HEK293 (cell line): Measurements from ENCODE around the gene LMOD1.

Experiments
- FEZF1 ChIP-seq: fragments of 450-650 bp; formaldehyde crosslinking; IDR thresholded peaks from 2 replicates; pipeline ENCODE4 v1.5.1; 2016; ENCODE audit warnings: missing biosample characterization, missing genetic modification characterization
- KLF8 ChIP-seq: fragments of 450-650 bp; formaldehyde crosslinking; IDR thresholded peaks from 2 replicates; pipeline ENCODE4 v1.5.1; 2016; ENCODE audit warnings: missing biosample characterization, missing genetic modification characterization
- PRDM1 ChIP-seq: fragments of 450-650 bp; formaldehyde crosslinking; IDR thresholded peaks from 2 replicates; pipeline ENCODE4; 2016; ENCODE audit warnings: missing biosample characterization, missing genetic modification characterization
- SP2 ChIP-seq: fragments of 450-650 bp; formaldehyde crosslinking; IDR thresholded peaks from 2 replicates; pipeline ENCODE4 v1.5.1; 2016; ENCODE audit warnings: missing biosample characterization, missing genetic modification characterization
- ZBTB17 ChIP-seq: fragments of 450-650 bp; formaldehyde crosslinking; IDR thresholded peaks from 2 replicates; pipeline ENCODE4 v1.5.1; 2016; ENCODE audit warnings: missing biosample characterization, missing genetic modification characterization
- ZBTB21 ChIP-seq: fragments of 450-650 bp; formaldehyde crosslinking; IDR thresholded peaks from 2 replicates; pipeline ENCODE4 v1.5.1; 2017; ENCODE audit warnings: missing biosample characterization, missing genetic modification characterization
- ZFHX2 ChIP-seq: fragments of 450-650 bp; formaldehyde crosslinking; conservative IDR thresholded peaks from 2 replicates; pipeline ENCODE4 v1.5.1; 2016; ENCODE audit warnings: missing biosample characterization, missing genetic modification characterization
- ZNF146 ChIP-seq: fragments of 450-650 bp; formaldehyde crosslinking; IDR thresholded peaks from 2 replicates; pipeline ENCODE4 v1.5.1; 2016; ENCODE audit warnings: missing biosample characterization, missing genetic modification characterization
- ZNF2 ChIP-seq: fragments of 450-650 bp; formaldehyde crosslinking; IDR thresholded peaks from 2 replicates; pipeline ENCODE4 v1.5.1; 2016; ENCODE audit warnings: missing biosample characterization, missing genetic modification characterization
- ZNF335 ChIP-seq: fragments of 450-650 bp; formaldehyde crosslinking; conservative IDR thresholded peaks from 2 replicates; pipeline ENCODE4 v1.5.1; 2016; ENCODE audit warnings: missing biosample characterization, missing genetic modification characterization
- ZNF366 ChIP-seq: fragments of 450-650 bp; formaldehyde crosslinking; conservative IDR thresholded peaks from 2 replicates; pipeline ENCODE4 v1.5.1; 2016; ENCODE audit warnings: missing biosample characterization, missing genetic modification characterization
- ZNF416 ChIP-seq: fragments of 450-650 bp; formaldehyde crosslinking; IDR thresholded peaks from 2 replicates; pipeline ENCODE4 v1.5.1; 2016; ENCODE audit warnings: missing biosample characterization, missing genetic modification characterization
- ZNF501 ChIP-seq: fragments of 450-650 bp; formaldehyde crosslinking; IDR thresholded peaks from 2 replicates; pipeline ENCODE4 v1.5.1; 2016; ENCODE audit warnings: missing biosample characterization, missing genetic modification characterization
- ZNF544 ChIP-seq: fragments of 450-650 bp; formaldehyde crosslinking; IDR thresholded peaks from 2 replicates; pipeline ENCODE4 v1.5.0; 2017; ENCODE audit warnings: missing biosample characterization, missing genetic modification characterization
- ZNF626 ChIP-seq: fragments of 450-650 bp; sonication (Bioruptor Pico); formaldehyde crosslinking; IDR thresholded peaks from 2 replicates; pipeline ENCODE4 v1.5.1; 2018; ENCODE audit warnings: missing biosample characterization, missing genetic modification characterization, inconsistent platforms
- ZNF76 ChIP-seq: fragments of 450-650 bp; formaldehyde crosslinking; IDR thresholded peaks from 2 replicates; pipeline ENCODE4; 2016; ENCODE audit warnings: low read depth, missing biosample characterization, missing genetic modification characterization, borderline replicate concordance
- ZSCAN16 ChIP-seq: fragments of 450-650 bp; formaldehyde crosslinking; IDR thresholded peaks from 2 replicates; pipeline ENCODE4 v1.5.1; 2016; ENCODE audit warnings: missing biosample characterization, missing genetic modification characterization
- TF ChIP-seq, protein P1 (sequence below): fragments of 450-650 bp; formaldehyde crosslinking; IDR thresholded peaks from 2 replicates; pipeline ENCODE4 v1.5.1; 2017; ENCODE audit warnings: missing biosample characterization, mild to moderate bottlenecking, missing genetic modification characterization, moderate library complexity
- TF ChIP-seq, protein P2 (sequence below): fragments of 450-650 bp; formaldehyde crosslinking; IDR thresholded peaks from 2 replicates; pipeline ENCODE4 v1.5.1; 2016; ENCODE audit warnings: missing biosample characterization, missing genetic modification characterization
- TF ChIP-seq, protein P3 (sequence below): fragments of 450-650 bp; formaldehyde crosslinking; IDR thresholded peaks from 2 replicates; pipeline ENCODE4 v1.5.1; 2016; ENCODE audit warnings: missing biosample characterization, missing genetic modification characterization
- TF ChIP-seq, protein P4 (sequence below): fragments of 450-650 bp; formaldehyde crosslinking; IDR thresholded peaks from 2 replicates; pipeline ENCODE4 v1.5.1; 2016; ENCODE audit warnings: missing biosample characterization, missing genetic modification characterization, low read depth
- TF ChIP-seq, protein P5 (sequence below): fragments of 450-650 bp; formaldehyde crosslinking; IDR thresholded peaks from 2 replicates; pipeline ENCODE4 v1.5.1; 2016; ENCODE audit warnings: missing biosample characterization, missing genetic modification characterization
- TF ChIP-seq, protein P6 (sequence below): fragments of 450-650 bp; formaldehyde crosslinking; IDR thresholded peaks from 2 replicates; pipeline ENCODE4 v1.5.1; 2016; ENCODE audit warnings: missing biosample characterization, missing genetic modification characterization
- TF ChIP-seq, protein P7 (sequence below): fragments of 450-650 bp; formaldehyde crosslinking; IDR thresholded peaks from 2 replicates; pipeline ENCODE4 v1.5.1; 2016; ENCODE audit warnings: missing biosample characterization, missing genetic modification characterization
- TF ChIP-seq, protein P8 (sequence below): fragments of 450-650 bp; formaldehyde crosslinking; IDR thresholded peaks from 2 replicates; pipeline ENCODE4 v1.5.1; 2016; ENCODE audit warnings: missing biosample characterization, missing genetic modification characterization

The LMOD1 gene

DNA sequence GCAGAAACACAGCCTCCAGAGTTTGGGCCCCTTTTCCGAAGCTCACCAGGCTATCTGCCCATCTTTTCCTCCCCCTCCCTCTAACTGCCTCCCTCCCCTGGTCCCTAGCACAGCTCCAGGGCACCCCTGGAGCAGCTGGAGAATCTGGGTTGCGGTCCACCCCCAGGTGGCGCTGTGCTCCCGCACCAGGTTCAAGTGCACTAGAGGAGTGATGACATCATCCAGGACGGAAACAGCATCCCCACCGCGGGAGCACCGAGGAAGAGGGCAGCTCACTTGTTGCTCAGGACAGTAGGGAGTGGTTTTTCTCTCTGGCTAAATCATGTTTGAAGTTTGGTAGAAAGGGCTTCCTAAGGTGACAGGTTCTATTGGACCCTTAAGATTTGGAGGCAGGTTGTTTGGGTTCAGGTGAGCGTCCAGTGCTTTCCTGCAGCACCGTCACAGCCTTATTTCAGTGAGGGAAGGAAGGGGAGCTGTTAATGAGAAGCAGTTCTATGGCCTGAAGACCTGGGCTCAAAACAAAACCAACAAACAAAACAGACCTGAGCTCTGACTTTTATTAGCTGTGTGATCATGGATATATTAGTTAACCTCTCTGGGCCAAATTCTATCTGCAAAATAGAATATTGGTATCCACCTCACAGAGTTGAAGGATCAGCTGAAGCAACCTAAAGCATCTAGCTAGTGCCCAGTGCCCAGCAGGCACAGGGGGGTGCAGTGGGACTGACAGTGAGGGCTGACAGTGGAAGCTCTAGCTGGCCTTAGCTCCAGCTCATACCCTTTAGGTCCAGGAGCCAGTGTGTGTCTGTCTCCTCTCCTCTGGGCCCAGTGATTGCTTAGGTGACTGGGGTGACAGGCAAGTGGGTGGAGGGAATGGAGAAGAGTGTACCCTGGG, 50.2 kb downstream of the LMOD1 start (continued):
- TF ChIP-seq, protein P1, sequence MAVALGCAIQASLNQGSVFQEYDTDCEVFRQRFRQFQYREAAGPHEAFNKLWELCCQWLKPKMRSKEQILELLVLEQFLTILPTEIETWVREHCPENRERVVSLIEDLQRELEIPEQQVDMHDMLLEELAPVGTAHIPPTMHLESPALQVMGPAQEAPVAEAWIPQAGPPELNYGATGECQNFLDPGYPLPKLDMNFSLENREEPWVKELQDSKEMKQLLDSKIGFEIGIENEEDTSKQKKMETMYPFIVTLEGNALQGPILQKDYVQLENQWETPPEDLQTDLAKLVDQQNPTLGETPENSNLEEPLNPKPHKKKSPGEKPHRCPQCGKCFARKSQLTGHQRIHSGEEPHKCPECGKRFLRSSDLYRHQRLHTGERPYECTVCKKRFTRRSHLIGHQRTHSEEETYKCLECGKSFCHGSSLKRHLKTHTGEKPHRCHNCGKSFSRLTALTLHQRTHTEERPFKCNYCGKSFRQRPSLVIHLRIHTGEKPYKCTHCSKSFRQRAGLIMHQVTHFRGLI = peak; percentile 46; the same call in 1 of the 2 replicates
- TF ChIP-seq, protein P2, sequence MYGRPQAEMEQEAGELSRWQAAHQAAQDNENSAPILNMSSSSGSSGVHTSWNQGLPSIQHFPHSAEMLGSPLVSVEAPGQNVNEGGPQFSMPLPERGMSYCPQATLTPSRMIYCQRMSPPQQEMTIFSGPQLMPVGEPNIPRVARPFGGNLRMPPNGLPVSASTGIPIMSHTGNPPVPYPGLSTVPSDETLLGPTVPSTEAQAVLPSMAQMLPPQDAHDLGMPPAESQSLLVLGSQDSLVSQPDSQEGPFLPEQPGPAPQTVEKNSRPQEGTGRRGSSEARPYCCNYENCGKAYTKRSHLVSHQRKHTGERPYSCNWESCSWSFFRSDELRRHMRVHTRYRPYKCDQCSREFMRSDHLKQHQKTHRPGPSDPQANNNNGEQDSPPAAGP (tag by site-specific recombination) = peak; percentile 97
- TF ChIP-seq KLF8 (tag by site-specific recombination) (peak; percentile 80), ZNF2 (tag by site-specific recombination) (peak; percentile 99), ZNF501 (tag by site-specific recombination) (peak; percentile 83), ZNF626 (tag by site-specific recombination) (no peak), ZBTB17 (tag by site-specific recombination) (peak; percentile 98), ZNF146 (tag by site-specific recombination) (no peak), PRDM1 (0 out of 2 replicates have a peak, but pooled peaks have one; percentile 24), SP2 (tag by site-specific recombination) (no peak), ZSCAN16 (tag by site-specific recombination) (no peak), ZNF544 (tag by site-specific recombination) (no peak), ZNF335 (tag by site-specific recombination) (0 out of 2 replicates have a peak, but pooled peaks have one; percentile 26), ZNF416 (tag by site-specific recombination) (no peak), ZFHX2 (peak; percentile 48), FEZF1 (tag by site-specific recombination) (peak; percentile 29; the same call in 1 of the 2 replicates), ZNF76 (peak; percentile 38; the same call in 1 of the 2 replicates), ZBTB21 (tag by site-specific recombination) (peak; percentile 95), ZNF366 (tag by site-specific recombination) (peak; percentile 52; the same call in 1 of the 2 replicates)
- TF ChIP-seq, protein P3, sequence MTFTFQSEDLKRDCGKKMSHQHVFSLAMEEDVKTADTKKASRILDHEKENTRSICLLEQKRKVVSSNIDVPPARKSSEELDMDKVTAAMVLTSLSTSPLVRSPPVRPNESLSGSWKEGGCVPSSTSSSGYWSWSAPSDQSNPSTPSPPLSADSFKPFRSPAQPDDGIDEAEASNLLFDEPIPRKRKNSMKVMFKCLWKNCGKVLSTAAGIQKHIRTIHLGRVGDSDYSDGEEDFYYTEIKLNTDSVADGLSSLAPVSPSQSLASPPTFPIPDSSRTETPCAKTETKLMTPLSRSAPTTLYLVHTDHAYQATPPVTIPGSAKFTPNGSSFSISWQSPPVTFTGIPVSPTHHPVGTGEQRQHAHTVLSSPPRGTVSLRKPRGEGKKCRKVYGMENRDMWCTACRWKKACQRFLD (tag by site-specific recombination) = no peak
- TF ChIP-seq, protein P4, sequence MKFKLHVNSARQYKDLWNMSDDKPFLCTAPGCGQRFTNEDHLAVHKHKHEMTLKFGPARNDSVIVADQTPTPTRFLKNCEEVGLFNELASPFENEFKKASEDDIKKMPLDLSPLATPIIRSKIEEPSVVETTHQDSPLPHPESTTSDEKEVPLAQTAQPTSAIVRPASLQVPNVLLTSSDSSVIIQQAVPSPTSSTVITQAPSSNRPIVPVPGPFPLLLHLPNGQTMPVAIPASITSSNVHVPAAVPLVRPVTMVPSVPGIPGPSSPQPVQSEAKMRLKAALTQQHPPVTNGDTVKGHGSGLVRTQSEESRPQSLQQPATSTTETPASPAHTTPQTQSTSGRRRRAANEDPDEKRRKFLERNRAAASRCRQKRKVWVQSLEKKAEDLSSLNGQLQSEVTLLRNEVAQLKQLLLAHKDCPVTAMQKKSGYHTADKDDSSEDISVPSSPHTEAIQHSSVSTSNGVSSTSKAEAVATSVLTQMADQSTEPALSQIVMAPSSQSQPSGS (tag by site-specific recombination) = peak; percentile 99
- TF ChIP-seq, protein P5, sequence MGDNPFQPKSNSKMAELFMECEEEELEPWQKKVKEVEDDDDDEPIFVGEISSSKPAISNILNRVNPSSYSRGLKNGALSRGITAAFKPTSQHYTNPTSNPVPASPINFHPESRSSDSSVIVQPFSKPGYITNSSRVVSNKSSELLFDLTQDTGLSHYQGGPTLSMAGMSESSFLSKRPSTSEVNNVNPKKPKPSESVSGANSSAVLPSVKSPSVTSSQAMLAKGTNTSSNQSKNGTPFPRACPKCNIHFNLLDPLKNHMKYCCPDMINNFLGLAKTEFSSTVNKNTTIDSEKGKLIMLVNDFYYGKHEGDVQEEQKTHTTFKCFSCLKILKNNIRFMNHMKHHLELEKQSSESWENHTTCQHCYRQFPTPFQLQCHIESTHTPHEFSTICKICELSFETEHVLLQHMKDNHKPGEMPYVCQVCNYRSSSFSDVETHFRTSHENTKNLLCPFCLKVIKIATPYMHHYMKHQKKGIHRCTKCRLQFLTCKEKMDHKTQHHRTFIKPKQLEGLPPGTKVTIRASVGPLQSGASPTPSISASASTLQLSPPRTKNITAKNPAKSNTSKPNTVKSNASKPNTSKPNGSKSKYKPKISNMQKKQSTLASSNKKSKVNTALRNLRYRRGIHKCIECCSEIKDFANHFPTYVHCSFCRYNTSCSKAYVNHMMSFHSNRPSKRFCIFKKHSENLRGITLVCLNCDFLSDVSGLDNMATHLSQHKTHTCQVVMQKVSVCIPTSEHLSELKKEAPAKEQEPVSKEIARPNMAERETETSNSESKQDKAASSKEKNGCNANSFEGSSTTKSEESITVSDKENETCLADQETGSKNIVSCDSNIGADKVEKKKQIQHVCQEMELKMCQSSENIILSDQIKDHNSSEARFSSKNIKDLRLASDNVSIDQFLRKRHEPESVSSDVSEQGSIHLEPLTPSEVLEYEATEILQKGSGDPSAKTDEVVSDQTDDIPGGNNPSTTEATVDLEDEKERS (tag by site-specific recombination) = 0 out of 2 replicates have a peak, but pooled peaks have one; percentile 13
- TF ChIP-seq, protein P6, sequence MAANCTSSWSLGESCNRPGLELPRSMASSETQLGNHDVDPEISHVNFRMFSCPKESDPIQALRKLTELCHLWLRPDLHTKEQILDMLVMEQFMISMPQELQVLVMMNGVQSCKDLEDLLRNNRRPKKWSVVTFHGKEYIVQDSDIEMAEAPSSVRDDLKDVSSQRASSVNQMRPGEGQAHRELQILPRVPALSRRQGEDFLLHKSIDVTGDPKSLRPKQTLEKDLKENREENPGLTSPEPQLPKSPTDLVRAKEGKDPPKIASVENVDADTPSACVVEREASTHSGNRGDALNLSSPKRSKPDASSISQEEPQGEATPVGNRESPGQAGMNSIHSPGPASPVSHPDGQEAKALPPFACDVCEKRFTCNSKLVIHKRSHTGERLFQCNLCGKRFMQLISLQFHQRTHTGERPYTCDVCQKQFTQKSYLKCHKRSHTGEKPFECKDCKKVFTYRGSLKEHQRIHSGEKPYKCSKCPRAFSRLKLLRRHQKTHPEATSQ = no peak
- TF ChIP-seq, protein P7, sequence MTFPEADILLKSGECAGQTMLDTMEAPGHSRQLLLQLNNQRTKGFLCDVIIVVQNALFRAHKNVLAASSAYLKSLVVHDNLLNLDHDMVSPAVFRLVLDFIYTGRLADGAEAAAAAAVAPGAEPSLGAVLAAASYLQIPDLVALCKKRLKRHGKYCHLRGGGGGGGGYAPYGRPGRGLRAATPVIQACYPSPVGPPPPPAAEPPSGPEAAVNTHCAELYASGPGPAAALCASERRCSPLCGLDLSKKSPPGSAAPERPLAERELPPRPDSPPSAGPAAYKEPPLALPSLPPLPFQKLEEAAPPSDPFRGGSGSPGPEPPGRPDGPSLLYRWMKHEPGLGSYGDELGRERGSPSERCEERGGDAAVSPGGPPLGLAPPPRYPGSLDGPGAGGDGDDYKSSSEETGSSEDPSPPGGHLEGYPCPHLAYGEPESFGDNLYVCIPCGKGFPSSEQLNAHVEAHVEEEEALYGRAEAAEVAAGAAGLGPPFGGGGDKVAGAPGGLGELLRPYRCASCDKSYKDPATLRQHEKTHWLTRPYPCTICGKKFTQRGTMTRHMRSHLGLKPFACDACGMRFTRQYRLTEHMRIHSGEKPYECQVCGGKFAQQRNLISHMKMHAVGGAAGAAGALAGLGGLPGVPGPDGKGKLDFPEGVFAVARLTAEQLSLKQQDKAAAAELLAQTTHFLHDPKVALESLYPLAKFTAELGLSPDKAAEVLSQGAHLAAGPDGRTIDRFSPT (tag by site-specific recombination) = peak; percentile 58
- TF ChIP-seq, protein P8, sequence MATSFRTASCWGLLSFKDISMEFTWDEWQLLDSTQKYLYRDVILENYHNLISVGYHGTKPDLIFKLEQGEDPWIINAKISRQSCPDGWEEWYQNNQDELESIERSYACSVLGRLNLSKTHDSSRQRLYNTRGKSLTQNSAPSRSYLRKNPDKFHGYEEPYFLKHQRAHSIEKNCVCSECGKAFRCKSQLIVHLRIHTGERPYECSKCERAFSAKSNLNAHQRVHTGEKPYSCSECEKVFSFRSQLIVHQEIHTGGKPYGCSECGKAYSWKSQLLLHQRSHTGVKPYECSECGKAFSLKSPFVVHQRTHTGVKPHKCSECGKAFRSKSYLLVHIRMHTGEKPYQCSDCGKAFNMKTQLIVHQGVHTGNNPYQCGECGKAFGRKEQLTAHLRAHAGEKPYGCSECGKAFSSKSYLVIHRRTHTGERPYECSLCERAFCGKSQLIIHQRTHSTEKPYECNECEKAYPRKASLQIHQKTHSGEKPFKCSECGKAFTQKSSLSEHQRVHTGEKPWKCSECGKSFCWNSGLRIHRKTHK (tag by site-specific recombination) = no peak
